ENCODE data around the gene RYR3.

- TF ChIP-seq, protein P1, sequence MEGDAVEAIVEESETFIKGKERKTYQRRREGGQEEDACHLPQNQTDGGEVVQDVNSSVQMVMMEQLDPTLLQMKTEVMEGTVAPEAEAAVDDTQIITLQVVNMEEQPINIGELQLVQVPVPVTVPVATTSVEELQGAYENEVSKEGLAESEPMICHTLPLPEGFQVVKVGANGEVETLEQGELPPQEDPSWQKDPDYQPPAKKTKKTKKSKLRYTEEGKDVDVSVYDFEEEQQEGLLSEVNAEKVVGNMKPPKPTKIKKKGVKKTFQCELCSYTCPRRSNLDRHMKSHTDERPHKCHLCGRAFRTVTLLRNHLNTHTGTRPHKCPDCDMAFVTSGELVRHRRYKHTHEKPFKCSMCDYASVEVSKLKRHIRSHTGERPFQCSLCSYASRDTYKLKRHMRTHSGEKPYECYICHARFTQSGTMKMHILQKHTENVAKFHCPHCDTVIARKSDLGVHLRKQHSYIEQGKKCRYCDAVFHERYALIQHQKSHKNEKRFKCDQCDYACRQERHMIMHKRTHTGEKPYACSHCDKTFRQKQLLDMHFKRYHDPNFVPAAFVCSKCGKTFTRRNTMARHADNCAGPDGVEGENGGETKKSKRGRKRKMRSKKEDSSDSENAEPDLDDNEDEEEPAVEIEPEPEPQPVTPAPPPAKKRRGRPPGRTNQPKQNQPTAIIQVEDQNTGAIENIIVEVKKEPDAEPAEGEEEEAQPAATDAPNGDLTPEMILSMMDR (conservative IDR thresholded peaks at IDR 0.05; ENCODE audit: low read length): no peak
- TF ChIP-seq EZH2phosphoT487 (IDR thresholded peaks at IDR 0.05; ENCODE audit: borderline replicate concordance, low read depth, low read length): no peak
Measured at GRCh38 chr15:33370623-33371020, 59.9 kb downstream of the RYR3 start.

Data from OCI-LY7 (cell line).